Colonic mucosa (tissue), 4 donors: ENCODE data around the gene EZH1. TPM values are rescaled to one million over a fixed set of nuclear protein-coding genes. Genes with fewer than 3 reads are reported as not detected.
"Not testable (repeated sequence)": the region's sequence is repeated elsewhere in the genome, so short reads cannot be mapped to it uniquely, and the experiment has no call there.

Experiments
- DNase-seq: peaks from one replicate; pipeline ENCODE4 v3.0.0-alpha.2; 2020
- H3K27ac ChIP-seq: fragments of 200-600 bp; one replicate; pipeline ENCODE4 v1.8.0; 2021
- H3K27me3 ChIP-seq: fragments of 200-600 bp; one replicate; pipeline ENCODE4 v1.8.0; 2021
- H3K36me3 ChIP-seq: fragments of 200-600 bp; one replicate; pipeline ENCODE4 v1.8.0; 2021
- H3K4me1 ChIP-seq: fragments of 200-600 bp; one replicate; pipeline ENCODE4 v1.8.0; 2021; ENCODE audit warnings: mild to moderate bottlenecking
- H3K4me3 ChIP-seq: fragments of 200-600 bp; one replicate; pipeline ENCODE4 v1.8.0; 2021
- H3K9ac ChIP-seq, 2 donors: one replicate each; pipeline ENCODE4 v1.7.0; 2013; ENCODE audit warnings: control low read depth in 2 of 2, low read depth in 2 of 2, low read length in 2 of 2
- H3K9me3 ChIP-seq: fragments of 200-600 bp; one replicate; pipeline ENCODE4 v1.8.0; 2021
- CTCF ChIP-seq: fragments of 200-600 bp; IDR thresholded peaks from one replicate; pipeline ENCODE4 v1.8.0; 2022; ENCODE audit warnings: antibody characterized with exemption, mild to moderate bottlenecking
- intact Hi-C: fragments of 100-400 bp; cut with DNase I; formaldehyde crosslinking; loops from one replicate; pipeline ENCODE4 v1.14.1; 2022
- total RNA-seq, 2 donors: library from RNA; stranded (reverse); fragmentation: NEBNext Ultra II Directional in 1 of 2; extraction: Animal tissue kit (Norgen Biotek cat#: 25700) in 1 of 2; gene quantifications; one replicate each; pipeline ENCODE4 v1.2.1, GENCODE V29; 2021
- donor health status: healthy.
- donor health status: DM: no; HTN: no; CAD: no.
- donor health status: DM: no; HTN: no; CAD: no.

Gene EZH1
- total RNA-seq, 2 donors from 2014 or later = 15.9 to 20.3 TPM

- intact Hi-C loops = no loop called here
- Histone ChIP-seq H3K27me3 (no peaks in the 10 kb centered on the region), H3K4me1 (no peaks in the 10 kb centered on the region), H3K4me3 (peak overlapping the region; percentile 67), H3K27ac (peak overlapping the region; percentile 75), H3K9me3 (no peaks in the 10 kb centered on the region), H3K9ac (peak overlapping the region; percentile 83 to 89), H3K36me3 (no peaks in the 10 kb centered on the region)
- peak; percentile 79 for DNase-seq
- no peak for TF ChIP-seq CTCF
Observed at GRCh38 chr17:42744283-42744805, 496 bp downstream of the EZH1 start.

DNA sequence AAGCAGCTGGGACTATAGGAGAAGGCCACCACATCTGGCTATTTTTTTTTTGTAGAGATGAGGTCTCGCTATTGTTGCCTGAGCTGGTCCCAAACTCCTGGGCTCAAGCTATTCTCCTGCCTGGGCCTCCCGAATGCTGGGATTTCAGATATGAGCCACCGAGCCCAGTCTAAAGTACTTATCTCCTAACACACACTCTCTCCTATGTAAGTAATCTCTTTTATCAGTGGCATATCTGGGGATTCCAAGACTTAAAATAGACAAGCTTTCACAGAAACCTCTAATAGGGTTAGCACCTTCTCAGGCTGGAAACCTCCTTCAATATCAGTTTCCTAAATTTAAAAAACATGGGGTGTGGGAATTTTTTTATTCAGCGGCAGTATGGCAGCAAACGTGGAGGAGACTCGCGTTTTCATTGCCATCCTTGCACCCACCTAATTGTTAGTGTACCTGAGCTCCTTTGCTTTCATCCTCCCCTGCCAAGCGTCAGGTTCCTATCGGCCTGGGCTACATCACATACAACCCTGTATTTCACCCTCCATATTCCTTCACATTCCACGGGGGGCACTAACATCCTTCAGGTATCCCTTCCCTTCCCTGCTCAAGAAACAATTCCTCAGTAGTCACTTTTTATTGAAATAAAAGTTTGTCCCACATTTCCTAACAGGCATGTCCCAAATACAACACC, 1.1 kb downstream of the EZH1 start:
- TF ChIP-seq CTCF = no peak
- peak overlapping the region; percentile 83 to 89 for H3K9ac ChIP-seq
- no peaks in the 10 kb centered on the region for H3K27me3 ChIP-seq
- H3K4me1 ChIP-seq = no peaks in the 10 kb centered on the region
- H3K4me3 ChIP-seq = peak overlapping the region; percentile 67
- no peaks in the 10 kb centered on the region for H3K9me3 ChIP-seq
- intact Hi-C loops = no loop called here
- DNase-seq = no peak
- H3K36me3 ChIP-seq = no peaks in the 10 kb centered on the region
- H3K27ac ChIP-seq = peak overlapping the region; percentile 75

DNA sequence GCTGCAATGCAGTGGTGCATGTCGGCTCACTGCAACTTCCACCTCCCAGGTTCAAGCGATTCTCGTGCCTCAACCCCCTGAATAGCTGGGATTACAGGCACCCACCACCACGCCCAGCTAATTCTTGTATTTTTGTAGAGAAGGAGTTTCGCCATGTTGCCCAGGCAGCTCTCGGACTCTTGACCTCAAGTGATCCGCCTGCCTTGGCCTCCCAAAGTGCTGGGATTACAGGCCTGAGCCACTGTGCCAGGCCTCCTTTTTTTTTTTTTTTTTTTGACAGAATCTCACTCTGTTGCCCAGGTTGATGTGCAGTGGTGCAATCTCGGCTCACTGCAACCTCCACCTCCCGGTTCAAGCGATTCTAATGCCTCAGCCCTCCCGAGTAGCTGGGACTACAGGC, 1.9 kb downstream of the EZH1 start:
- intact Hi-C loops, H3K27me3 ChIP-seq, H3K4me3 ChIP-seq, H3K9me3 ChIP-seq, DNase-seq, H3K9ac ChIP-seq, H3K4me1 ChIP-seq, H3K36me3 ChIP-seq, H3K27ac ChIP-seq: not testable (repeated sequence)

- Histone ChIP-seq H3K4me3 (no peak overlapping the region), H3K4me1 (no peaks in the 10 kb centered on the region), H3K27me3 (no peaks in the 10 kb centered on the region), H3K9ac (no peak overlapping the region), H3K36me3 (no peaks in the 10 kb centered on the region), H3K27ac (no peak overlapping the region), H3K9me3 (no peaks in the 10 kb centered on the region)
- intact Hi-C loops = no loop called here
- DNase-seq = no peak
- no peak for TF ChIP-seq CTCF
Observed at GRCh38 chr17:42740699-42741098, 4.1 kb downstream of the EZH1 start.

DNA sequence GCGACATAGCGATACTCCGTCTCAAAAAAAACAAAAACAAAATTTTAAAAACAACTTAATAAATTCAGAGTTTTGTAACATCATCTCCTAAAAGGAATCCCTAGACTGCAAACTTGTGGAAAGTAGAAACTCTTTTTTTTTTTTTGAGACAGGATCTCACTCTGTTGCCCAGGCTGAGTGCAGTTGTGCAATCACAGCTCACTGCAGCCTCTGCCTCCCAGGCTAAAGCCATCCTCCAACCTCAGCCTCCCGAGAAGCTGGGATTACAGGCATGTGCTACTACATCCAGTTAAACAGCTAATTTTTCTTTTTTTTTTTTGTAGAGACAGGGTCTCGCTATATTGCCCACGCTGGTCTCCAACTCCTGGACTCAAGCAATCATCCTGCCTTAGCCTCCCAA, 19.7 kb downstream of the EZH1 start:
- Histone ChIP-seq H3K9ac (no peak overlapping the region), H3K36me3 (peaks cover 15% of the 10 kb centered on the region), H3K9me3 (no peaks in the 10 kb centered on the region), H3K27ac (no peak overlapping the region), H3K4me1 (no peaks in the 10 kb centered on the region), H3K4me3 (no peak overlapping the region), H3K27me3 (no peaks in the 10 kb centered on the region)
- no peak for DNase-seq
- intact Hi-C loops = no loop called here
- TF ChIP-seq CTCF = no peak

GRCh38 chr17:42723636-42724035, 21.2 kb downstream of the EZH1 start:
- H3K9me3 ChIP-seq = no peaks in the 10 kb centered on the region
- no peak for TF ChIP-seq CTCF
- no peak overlapping the region for H3K4me3 ChIP-seq
- no peak for DNase-seq
- no peaks in the 10 kb centered on the region for H3K4me1 ChIP-seq
- H3K36me3 ChIP-seq = peaks cover 19% of the 10 kb centered on the region
- intact Hi-C loops = loop anchor here (5.0 kb wide), 2 partner anchors 39 to 109 kb away; partner anchors contain the start of genes PSME3 and RAMP2
- no peak overlapping the region for H3K9ac ChIP-seq
- H3K27me3 ChIP-seq = no peaks in the 10 kb centered on the region
- no peak overlapping the region for H3K27ac ChIP-seq
